ENCODE results near the gene LYST.

The LYST gene

GRCh38 chr1:235831148-235831547 is 35.6 kb downstream of the LYST start:
- TF ChIP-seq, protein P1, sequence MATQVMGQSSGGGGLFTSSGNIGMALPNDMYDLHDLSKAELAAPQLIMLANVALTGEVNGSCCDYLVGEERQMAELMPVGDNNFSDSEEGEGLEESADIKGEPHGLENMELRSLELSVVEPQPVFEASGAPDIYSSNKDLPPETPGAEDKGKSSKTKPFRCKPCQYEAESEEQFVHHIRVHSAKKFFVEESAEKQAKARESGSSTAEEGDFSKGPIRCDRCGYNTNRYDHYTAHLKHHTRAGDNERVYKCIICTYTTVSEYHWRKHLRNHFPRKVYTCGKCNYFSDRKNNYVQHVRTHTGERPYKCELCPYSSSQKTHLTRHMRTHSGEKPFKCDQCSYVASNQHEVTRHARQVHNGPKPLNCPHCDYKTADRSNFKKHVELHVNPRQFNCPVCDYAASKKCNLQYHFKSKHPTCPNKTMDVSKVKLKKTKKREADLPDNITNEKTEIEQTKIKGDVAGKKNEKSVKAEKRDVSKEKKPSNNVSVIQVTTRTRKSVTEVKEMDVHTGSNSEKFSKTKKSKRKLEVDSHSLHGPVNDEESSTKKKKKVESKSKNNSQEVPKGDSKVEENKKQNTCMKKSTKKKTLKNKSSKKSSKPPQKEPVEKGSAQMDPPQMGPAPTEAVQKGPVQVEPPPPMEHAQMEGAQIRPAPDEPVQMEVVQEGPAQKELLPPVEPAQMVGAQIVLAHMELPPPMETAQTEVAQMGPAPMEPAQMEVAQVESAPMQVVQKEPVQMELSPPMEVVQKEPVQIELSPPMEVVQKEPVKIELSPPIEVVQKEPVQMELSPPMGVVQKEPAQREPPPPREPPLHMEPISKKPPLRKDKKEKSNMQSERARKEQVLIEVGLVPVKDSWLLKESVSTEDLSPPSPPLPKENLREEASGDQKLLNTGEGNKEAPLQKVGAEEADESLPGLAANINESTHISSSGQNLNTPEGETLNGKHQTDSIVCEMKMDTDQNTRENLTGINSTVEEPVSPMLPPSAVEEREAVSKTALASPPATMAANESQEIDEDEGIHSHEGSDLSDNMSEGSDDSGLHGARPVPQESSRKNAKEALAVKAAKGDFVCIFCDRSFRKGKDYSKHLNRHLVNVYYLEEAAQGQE (IDR thresholded peaks at IDR 0.05; ENCODE audit: insufficient replicate concordance, low read depth) = no peak
- TF ChIP-seq GABPA (IDR thresholded peaks at IDR 0.05; ENCODE audit: low read depth) = no peak
- no peak for TF ChIP-seq CTCF (IDR thresholded peaks at IDR 0.05; ENCODE audit: insufficient read depth, low read length)
- TF ChIP-seq SPI1 (IDR thresholded peaks at IDR 0.05; ENCODE audit: borderline replicate concordance, low read depth) = peak; percentile 60; the same call in 1 of the 2 replicates
- no peaks in the 10 kb centered on the region for H3K27me3 ChIP-seq (ENCODE audit: insufficient read depth, poor library complexity, severe bottlenecking)
- DNase-seq (ENCODE audit: low read depth in 1 of 2, low spot score in 1 of 2) = no peak
- no peak overlapping the region for H3K27ac ChIP-seq (replicated peaks)
- no peak overlapping the region for H3K4me3 ChIP-seq (replicated peaks; ENCODE audit: insufficient read depth, low read length)

DNA sequence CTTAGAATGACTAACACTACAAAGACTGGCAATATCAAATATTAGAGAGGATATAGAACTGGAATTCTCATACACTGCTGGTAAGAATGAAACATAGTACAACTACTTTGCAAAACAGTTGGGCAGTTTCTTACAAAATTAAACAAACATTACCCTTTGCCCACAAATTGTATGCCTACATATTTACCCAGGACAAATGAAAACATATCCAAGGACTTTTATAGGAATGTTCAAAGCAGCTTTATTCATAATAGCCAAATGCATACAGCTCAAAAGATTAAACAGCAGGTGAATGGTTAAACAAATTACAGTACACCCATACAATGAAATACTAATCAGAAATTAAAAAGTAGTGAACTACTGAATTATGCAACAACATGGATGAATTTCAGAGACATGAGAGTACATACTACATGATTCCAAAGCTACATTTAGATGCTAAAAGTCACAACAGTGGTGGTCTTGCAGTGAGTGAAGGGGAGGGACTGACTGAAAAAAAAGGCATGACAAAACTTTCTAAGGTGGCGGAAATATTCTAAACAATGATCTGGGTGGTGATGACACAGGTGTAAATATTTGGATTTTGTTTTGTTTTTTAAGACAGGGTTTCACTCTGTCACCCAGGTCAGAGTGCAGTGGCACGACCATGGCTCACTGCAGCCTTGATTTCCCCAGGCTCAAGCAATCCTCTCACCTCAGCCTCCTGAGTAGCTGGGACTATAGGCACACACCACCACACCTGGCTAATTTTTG is 40.4 kb downstream of the LYST start:
- DNase-seq (ENCODE audit: low read depth in 1 of 2, low spot score in 1 of 2) = no peak
- Histone ChIP-seq H3K27ac (replicated peaks) (no peak overlapping the region), H3K27me3 (ENCODE audit: insufficient read depth, poor library complexity, severe bottlenecking) (no peaks in the 10 kb centered on the region), H3K4me3 (replicated peaks; ENCODE audit: insufficient read depth, low read length) (no peak overlapping the region)
- no peak for TF ChIP-seq SPI1 (IDR thresholded peaks at IDR 0.05; ENCODE audit: borderline replicate concordance, low read depth)
- TF ChIP-seq, protein P1 (IDR thresholded peaks at IDR 0.05; ENCODE audit: insufficient replicate concordance, low read depth) = no peak
- no peak for TF ChIP-seq GABPA (IDR thresholded peaks at IDR 0.05; ENCODE audit: low read depth)
- TF ChIP-seq CTCF (IDR thresholded peaks at IDR 0.05; ENCODE audit: insufficient read depth, low read length) = no peak
- no peak; the same call in none of the 2 replicates for TF ChIP-seq POLR2AphosphoS5 (IDR thresholded peaks at IDR 0.05; ENCODE audit: low read depth)

DNA sequence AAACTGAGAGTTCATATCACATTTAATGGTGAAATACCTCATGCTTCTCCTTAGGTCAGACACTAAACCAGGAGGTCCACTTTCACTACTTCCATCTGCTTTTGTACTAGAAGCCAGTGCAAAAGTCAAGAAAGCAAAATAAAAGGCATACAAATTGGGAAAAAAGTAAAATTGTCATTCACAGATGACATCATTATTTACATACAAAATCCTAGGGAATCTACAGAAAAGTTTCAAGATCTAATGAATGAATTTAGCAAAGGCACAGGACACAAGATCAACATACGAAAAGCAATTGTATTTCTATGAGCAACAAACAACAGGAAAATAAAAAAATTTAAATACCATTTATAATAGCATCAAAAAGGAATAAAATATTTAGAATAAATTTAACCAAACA is 41.5 kb downstream of the LYST start:
- DNase-seq (ENCODE audit: low read depth in 1 of 2, low spot score in 1 of 2) = no peak
- no peak overlapping the region for H3K4me3 ChIP-seq (replicated peaks; ENCODE audit: insufficient read depth, low read length)
- no peaks in the 10 kb centered on the region for H3K27me3 ChIP-seq (ENCODE audit: insufficient read depth, poor library complexity, severe bottlenecking)
- no peak overlapping the region for H3K27ac ChIP-seq (replicated peaks)
- TF ChIP-seq, protein P1 (IDR thresholded peaks at IDR 0.05; ENCODE audit: insufficient replicate concordance, low read depth) = no peak
- TF ChIP-seq GABPA (IDR thresholded peaks at IDR 0.05; ENCODE audit: low read depth) (no peak), SPI1 (IDR thresholded peaks at IDR 0.05; ENCODE audit: borderline replicate concordance, low read depth) (no peak), CTCF (IDR thresholded peaks at IDR 0.05; ENCODE audit: insufficient read depth, low read length) (no peak), POLR2AphosphoS5 (IDR thresholded peaks at IDR 0.05; ENCODE audit: low read depth) (no peak)
